ENCODE data around the gene MSTN. TPM values are rescaled to one million over a fixed set of nuclear protein-coding genes. Genes with fewer than 3 reads are reported as not detected.

The MSTN gene
- not detected for total RNA-seq (2021; fragmentation: NEBNext Ultra II Directional; extraction: Animal tissue kit (Norgen Biotek cat#: 25700))
- long read RNA-seq: 0 reads

DNA sequence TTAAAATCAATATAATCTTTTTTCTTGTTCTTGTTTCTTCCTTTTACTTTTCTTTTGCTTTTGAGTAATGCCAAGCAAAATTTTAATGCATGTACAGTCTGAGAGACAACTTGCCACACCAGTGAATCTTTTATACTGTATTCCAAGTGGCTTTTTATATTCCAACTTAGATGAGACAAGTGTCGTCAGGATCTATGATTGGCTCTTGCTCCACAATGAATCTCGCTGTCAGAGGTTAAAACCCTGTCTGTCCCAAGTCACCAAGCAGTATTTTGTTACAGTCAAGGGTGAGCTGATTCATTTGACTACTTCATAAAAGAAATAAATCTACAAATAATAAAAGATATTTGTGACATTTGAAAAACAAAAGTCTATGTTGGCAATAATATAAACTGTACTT lies at the start of gene MSTN:
TSS of gene MSTN (minus strand) at position 129 of the 400 bp plus-strand sequence. CDS start 133 bp downstream, outside the sequence.
- H3K9me3 Mint-ChIP-seq: no peaks in the 10 kb centered on the region

GRCh38 chr2:190111166-190111565 lies 48.6 kb upstream of the MSTN start:
- Mint-ChIP-seq H3K27me3 (ENCODE audit: insufficient read depth) (peaks cover 2% of the 10 kb centered on the region; the same call in 1 of the 2 replicates), H3K27ac (no peak overlapping the region), H3K4me1 (ENCODE audit: low read depth) (no peaks in the 10 kb centered on the region; the same call in 1 of the 2 replicates), H3K36me3 (ENCODE audit: low read depth) (no peaks in the 10 kb centered on the region), H3K4me3 (no peak overlapping the region), H3K9me3 (no peaks in the 10 kb centered on the region)
- DNase-seq: no peak
- TF ChIP-seq, protein P1, sequence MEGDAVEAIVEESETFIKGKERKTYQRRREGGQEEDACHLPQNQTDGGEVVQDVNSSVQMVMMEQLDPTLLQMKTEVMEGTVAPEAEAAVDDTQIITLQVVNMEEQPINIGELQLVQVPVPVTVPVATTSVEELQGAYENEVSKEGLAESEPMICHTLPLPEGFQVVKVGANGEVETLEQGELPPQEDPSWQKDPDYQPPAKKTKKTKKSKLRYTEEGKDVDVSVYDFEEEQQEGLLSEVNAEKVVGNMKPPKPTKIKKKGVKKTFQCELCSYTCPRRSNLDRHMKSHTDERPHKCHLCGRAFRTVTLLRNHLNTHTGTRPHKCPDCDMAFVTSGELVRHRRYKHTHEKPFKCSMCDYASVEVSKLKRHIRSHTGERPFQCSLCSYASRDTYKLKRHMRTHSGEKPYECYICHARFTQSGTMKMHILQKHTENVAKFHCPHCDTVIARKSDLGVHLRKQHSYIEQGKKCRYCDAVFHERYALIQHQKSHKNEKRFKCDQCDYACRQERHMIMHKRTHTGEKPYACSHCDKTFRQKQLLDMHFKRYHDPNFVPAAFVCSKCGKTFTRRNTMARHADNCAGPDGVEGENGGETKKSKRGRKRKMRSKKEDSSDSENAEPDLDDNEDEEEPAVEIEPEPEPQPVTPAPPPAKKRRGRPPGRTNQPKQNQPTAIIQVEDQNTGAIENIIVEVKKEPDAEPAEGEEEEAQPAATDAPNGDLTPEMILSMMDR (IDR thresholded peaks at IDR 0.05): no peak

More for the DNA sequence above, at the start of gene MSTN:
- TF ChIP-seq, protein P1 (IDR thresholded peaks at IDR 0.05): no peak
- H3K27me3 Mint-ChIP-seq (ENCODE audit: insufficient read depth): no peaks in the 10 kb centered on the region
- peaks cover 8% of the 10 kb centered on the region; the same call in 1 of the 2 replicates for H3K4me1 Mint-ChIP-seq (ENCODE audit: low read depth)
- H3K36me3 Mint-ChIP-seq (ENCODE audit: low read depth): no peaks in the 10 kb centered on the region
- no peak for DNase-seq
- H3K27ac Mint-ChIP-seq: no peak within 1 kb of the TSS
- H3K4me3 Mint-ChIP-seq: peak within 1 kb of the TSS; percentile 46; the same call in 1 of the 2 replicates

GRCh38 chr2:190110699-190111098 lies 48.2 kb upstream of the MSTN start:
- Mint-ChIP-seq H3K4me3 (no peak overlapping the region), H3K4me1 (ENCODE audit: low read depth) (no peaks in the 10 kb centered on the region; the same call in 1 of the 2 replicates), H3K36me3 (ENCODE audit: low read depth) (no peaks in the 10 kb centered on the region), H3K27me3 (ENCODE audit: insufficient read depth) (peaks cover 2% of the 10 kb centered on the region; the same call in 1 of the 2 replicates), H3K27ac (no peak overlapping the region), H3K9me3 (no peaks in the 10 kb centered on the region)
- no peak for DNase-seq
- TF ChIP-seq, protein P1 (IDR thresholded peaks at IDR 0.05): no peak

- TF ChIP-seq, protein P1 (IDR thresholded peaks at IDR 0.05): no peak
- Mint-ChIP-seq H3K9me3 (no peaks in the 10 kb centered on the region), H3K27me3 (ENCODE audit: insufficient read depth) (peaks cover 2% of the 10 kb centered on the region; the same call in 1 of the 2 replicates), H3K4me1 (ENCODE audit: low read depth) (no peaks in the 10 kb centered on the region; the same call in 1 of the 2 replicates), H3K4me3 (no peak overlapping the region), H3K27ac (no peak overlapping the region), H3K36me3 (ENCODE audit: low read depth) (no peaks in the 10 kb centered on the region)
- DNase-seq: no peak
Measured at GRCh38 chr2:190110131-190110530, 47.6 kb upstream of the MSTN start.

DNA sequence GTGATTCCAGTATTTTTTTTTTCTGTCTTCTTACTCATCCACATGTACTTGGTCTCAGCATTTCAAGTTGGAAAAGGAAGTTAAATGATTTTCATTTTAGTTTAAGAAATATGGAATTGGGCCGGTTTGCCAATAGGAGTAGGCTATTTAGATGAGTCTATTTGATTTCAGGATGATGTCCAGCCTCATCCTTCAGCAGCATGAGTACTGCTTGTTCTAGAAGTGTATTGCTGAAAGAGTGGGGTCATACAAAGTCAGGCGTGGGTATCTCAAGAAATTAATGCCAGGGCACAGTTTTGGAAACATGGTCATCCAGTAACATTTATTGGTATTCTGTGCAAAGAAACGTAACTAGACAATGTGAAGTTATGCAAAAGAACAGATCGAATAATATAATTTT lies 44.9 kb upstream of the MSTN start:
- H3K27me3 Mint-ChIP-seq (ENCODE audit: insufficient read depth): peaks cover 2% of the 10 kb centered on the region
- H3K27ac Mint-ChIP-seq: no peak overlapping the region
- no peaks in the 10 kb centered on the region for H3K36me3 Mint-ChIP-seq (ENCODE audit: low read depth)
- H3K9me3 Mint-ChIP-seq: peaks cover 3% of the 10 kb centered on the region; the same call in 1 of the 2 replicates
- no peak for DNase-seq
- TF ChIP-seq, protein P1 (IDR thresholded peaks at IDR 0.05): no peak
- H3K4me1 Mint-ChIP-seq (ENCODE audit: low read depth): no peaks in the 10 kb centered on the region; the same call in 1 of the 2 replicates
- H3K4me3 Mint-ChIP-seq: no peak overlapping the region

Measured in HFFc6 (cell line).